Measurements from ENCODE around the gene TBC1D5.

GRCh38 chr3:17125738-17126442 is 616.5 kb downstream of the TBC1D5 start:
- TF ChIP-seq, protein P1, sequence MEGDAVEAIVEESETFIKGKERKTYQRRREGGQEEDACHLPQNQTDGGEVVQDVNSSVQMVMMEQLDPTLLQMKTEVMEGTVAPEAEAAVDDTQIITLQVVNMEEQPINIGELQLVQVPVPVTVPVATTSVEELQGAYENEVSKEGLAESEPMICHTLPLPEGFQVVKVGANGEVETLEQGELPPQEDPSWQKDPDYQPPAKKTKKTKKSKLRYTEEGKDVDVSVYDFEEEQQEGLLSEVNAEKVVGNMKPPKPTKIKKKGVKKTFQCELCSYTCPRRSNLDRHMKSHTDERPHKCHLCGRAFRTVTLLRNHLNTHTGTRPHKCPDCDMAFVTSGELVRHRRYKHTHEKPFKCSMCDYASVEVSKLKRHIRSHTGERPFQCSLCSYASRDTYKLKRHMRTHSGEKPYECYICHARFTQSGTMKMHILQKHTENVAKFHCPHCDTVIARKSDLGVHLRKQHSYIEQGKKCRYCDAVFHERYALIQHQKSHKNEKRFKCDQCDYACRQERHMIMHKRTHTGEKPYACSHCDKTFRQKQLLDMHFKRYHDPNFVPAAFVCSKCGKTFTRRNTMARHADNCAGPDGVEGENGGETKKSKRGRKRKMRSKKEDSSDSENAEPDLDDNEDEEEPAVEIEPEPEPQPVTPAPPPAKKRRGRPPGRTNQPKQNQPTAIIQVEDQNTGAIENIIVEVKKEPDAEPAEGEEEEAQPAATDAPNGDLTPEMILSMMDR (IDR thresholded peaks at IDR 0.05; ENCODE audit: low read depth, low read length), result no peak
- TF ChIP-seq POLR2A (IDR thresholded peaks at IDR 0.05; ENCODE audit: extremely low read depth, insufficient read length), result no peak

All from NB4 (cell line).